Stimulated activated CD8-positive, alpha-beta memory T cell treated with anti-CD3 and anti-CD28 coated beads, Interleukin-2, amount 100 ng/mL, for 48 hours (primary cell): ENCODE measurements around the gene PRKCA.
"Not testable (repeated sequence)": the region's sequence is repeated elsewhere in the genome, so short reads cannot be mapped to it uniquely, and the experiment has no call there.

Experiments
- DNase-seq, 2 donors: peaks; one replicate each; pipeline ENCODE4 v3.0.0-alpha.2; 2020; ENCODE audit warnings: low read depth in 2 of 2

The PRKCA gene

DNA sequence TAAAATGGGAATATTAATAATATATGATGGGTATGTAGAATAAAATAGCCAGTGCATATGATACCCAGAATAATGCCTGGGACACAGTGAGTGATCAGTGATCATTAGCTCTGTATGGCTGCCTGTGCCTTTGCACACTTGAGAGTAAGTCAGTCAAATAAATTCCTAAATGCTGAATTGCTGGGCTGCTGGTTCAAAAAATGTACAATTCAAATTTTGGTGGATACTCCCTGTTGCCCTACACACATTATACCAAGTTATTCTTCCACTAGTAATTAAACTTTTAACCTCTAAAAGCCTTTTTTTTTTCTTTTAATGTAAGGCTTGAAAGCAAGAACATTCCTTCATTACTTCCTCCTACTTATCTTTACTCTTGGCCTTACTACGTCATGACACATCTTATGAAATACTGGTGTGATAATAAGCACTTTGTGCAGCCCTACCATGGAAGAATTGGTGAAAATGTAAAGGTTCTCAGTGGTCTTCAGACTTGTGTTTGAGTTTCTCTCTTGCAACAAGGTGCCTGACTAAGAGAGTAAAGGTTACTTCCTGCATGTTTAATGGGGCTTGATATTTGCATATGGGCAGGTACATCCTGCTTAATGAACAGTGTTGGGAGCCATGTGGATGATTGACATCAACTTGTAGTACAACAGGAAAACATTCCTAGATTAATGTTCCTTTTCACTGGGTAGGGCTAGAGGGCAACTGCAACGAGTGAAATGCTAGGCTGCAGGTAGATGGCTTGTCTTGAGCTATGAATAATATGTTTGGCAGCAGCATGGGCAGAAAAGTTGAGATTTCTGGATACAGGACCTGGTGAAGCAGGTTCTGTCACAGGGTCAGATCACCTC, 84.3 kb downstream of the PRKCA start:
- DNase-seq, result no peak

DNA sequence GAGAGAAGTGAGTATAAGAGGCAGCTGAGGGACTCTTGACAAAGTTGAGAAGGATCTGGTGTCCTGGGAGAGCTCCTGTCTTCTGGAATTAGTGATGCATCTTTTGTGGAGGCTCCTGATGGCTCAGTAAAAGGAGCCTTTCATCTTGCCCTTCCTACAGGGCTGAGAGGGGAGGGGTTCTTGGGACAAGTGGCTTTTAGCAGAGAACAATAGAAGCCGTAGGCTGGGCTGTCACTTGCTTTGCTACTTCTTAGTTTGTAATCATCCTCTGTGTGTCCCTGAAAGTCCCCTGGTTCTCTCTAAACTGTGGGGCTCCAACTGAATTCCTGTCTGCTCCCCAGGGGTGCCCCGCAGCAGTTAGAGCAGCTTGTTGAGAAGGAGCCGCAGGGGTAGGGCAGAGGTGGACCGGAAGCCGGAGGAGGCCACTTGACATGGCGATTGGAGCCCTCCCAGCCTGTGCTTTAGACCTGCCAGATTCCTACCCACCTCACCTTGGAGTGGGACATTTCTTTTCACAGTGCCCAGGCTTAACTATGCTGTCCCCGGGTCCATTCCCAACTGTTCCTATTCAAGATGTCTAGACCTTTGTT, 85.1 kb downstream of the PRKCA start:
- no peak for DNase-seq

DNA sequence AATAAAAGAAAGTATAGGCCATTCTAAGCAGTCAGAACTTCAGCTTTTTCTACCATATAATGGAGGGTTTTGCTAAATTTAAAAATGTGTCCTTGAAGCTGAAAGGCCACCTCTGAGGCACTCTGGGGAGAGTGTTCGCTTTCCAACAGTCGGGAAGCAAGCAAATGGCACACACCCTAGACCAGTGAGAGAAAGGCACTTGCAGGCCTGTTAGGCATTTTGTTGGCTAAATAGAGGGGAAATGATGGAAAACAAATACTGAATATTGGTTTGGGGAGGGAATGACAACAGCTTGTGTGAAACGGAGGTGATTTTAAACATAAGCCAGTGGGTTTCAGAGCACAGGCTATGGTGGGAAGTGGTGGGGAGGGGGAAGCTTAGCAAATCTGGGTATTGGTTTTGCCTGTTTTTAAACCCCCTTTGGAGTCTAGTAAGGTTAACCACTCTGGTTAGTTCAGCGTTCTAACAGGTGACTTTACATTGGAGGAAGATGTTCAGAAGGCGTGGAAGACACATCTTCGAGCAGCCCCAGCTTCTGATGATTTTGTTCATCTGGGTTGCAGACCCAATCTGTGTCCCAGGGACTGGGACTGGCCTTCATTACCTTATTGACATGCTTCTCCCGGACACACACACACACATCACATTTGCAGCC, 90.5 kb downstream of the PRKCA start:
- DNase-seq, result no peak

DNA sequence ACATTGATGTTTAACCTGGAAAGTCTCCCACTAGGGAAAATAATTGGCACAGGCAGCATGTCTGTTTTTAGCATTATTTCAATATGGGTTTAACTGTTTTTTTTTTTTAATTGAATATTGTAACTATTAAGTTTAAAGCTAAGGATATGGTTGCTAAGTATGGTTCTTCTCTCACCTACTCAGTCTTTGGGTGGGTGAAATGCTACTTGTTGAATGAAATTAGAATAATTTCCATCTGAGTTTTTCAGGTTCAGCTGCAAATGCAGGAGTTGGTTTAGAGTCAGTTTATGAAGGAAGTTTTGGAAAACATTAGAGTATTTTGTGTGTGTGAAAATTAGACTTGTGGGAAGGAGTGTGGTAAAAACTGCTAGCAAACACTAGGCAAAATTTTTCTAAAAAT, 93.5 kb downstream of the PRKCA start:
- no peak for DNase-seq

DNA sequence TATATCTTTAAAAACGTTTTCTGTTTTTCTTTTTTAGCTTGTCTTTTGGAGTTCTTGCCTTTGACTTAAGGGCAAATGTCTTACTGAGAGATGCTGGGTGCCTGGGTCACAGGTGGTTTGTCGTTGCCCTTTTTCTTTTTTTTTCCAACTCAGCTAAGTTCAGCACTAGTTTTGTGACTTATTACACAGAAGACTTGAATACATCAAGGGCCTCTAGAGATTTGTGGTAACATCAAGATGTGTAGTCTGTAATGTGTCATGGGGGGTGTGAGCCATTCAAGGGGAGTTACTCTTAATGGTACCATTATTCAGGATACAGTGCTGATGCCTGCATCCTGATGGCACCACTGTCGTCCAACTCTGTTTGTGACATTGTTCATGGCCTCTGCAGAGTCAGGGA, 95.1 kb downstream of the PRKCA start:
- no peak for DNase-seq

DNA sequence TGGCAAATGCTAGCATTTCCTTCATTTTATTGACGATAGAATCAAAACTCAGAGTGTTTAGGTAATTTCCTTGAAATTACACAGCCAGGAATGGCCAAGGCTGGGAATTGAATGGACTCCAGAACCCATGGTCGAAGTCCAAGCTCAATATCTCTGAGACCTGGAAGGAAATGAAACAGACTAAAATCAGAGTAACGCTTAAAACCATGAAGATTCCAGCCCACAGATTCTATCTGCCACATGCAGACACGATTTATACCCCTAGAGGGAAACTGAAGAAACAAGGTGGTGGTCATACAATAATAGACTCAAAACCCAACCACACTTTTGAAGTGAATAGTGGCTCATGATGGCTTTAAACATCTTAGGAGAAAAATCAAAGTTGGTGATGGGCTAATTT, 95.6 kb downstream of the PRKCA start:
- DNase-seq, result no peak

DNA sequence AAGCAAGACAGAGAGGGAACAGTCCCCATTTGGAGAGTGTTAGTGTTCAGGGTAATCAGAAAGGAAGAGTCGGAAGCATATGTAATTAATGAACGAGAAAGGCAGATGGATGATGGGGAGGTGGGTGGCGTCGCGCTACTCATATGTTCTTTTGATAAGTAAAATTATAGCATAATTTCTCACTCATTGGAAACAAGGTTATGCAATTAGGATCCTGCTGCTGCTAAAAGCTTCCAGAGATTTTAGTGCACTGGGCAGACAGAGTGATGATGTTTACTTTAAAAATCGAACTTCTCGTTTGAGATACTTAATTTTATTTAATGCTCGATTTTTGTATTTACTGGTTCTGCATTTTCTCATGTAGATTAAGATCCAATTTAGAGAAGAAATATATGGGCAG, 96.2 kb downstream of the PRKCA start:
- DNase-seq, result no peak

DNA sequence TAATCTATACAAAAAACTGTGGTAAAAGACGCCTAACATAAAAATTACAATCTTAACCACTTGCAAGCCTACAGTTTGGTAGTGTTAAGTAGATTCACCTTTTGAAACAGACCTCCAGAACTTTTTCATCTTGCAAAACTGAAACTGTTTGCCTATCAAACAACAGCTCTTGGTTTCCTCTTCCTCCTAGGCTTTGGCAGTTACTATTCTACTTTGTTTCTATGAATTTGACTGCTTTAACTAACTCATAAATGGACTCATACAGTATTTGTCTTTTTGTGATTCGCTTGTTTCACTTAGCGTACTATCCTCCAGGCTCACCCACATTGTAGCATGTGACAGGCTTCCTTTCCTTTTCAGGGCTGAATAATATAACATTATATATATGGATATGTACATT, 97.0 kb downstream of the PRKCA start:
- no peak for DNase-seq

DNA sequence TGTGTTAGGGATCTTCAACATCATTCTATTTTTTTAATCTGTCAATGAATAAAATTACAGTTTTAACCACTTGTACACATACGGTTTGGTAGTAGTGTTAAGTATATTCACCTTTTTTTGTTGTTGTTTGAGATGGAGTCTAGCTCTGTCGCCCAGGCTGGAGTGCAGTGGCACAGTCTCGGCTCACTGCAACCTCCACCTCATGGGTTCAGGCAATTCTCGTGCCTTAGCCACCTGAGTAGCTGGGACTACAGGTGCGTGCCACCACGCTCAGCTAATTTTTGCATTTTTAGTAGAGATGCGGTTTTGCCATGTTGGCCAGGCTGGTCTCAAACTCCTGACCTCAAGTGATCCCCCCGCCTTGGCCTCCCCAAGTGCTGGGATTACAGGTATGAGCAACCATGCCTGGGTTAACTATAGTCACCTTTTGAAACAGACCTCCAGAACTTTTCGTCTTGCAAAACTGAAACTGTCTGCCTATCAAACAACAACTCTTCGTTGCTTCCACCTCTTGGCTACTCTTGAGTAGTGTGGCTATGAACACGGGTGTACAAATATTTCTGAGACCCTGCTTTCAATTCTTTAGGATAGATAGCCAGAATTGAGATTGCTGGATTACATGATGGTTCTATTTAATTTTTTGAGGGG, 97.8 kb downstream of the PRKCA start:
- not testable (repeated sequence) for DNase-seq

DNA sequence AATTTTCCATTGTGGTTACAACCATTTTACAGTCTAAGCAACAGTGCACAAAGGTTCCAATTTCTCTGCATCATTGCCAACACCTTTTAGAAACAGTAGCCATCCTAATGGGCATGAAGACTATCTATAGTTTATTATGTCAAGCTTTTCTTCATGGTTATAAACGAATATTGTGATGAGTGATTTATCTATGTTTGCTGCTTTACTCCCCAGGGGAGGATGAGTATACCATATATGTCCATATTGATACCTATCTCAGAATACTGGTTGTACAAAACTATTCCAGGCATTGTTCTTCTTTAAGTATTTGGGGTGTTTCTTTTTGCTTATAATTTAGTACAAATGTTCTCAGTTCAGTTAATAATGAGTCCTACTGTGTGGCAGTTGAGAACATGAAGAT, 98.3 kb downstream of the PRKCA start:
- DNase-seq, result no peak

DNA sequence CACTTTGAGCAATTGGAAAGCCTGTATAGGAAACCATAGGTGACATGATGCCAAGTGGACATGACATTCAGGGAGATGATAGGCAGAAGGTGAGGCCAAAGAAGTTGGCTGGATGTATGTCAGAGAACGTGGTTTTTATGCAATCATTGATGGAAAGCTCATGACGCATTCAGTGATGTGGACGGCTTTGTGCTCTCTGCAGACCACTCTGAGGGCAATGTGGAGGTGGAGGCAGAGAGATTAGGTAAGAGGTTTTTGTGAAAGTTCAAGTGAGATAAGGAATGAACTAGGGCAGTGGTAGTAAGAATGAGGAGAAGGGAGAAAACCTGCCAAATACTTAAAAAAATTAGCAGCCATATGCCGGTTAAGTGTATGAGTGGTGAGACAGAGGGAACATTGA, 99.0 kb downstream of the PRKCA start:
- no peak for DNase-seq

DNA sequence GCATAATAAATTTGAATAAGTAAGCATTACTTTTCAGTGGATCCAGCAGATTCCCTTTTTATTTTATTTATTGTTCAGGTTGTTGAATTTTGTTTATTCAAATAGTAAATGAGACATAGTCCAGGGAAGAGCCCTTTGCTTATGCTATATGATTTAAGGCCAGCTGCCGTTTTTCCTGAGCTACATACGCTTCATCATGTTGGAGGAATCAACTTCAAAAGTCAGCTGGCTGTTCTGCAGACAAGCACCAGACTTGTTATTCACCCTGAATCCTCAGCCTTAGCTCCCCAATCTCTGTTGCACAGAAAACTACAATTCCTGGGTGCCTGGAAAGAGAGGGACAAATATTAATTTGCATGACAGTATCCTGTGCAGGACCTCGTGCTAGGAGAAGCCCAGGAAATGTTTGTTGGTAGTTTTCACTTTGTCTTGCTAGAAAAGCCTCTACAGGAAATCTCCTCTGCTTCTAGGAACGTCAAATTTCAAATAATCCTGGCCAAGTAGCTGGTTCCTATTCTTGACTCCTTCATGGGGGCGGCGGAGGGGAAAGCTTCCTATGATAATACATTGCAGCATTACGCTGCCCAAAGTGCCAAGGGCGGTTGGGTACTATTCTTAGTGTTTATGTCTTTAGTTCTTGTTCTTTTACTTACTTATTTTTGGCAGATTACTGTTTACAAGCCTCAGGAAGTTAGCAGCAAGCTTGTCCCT, 101.6 kb downstream of the PRKCA start:
- DNase-seq, result no peak

DNA sequence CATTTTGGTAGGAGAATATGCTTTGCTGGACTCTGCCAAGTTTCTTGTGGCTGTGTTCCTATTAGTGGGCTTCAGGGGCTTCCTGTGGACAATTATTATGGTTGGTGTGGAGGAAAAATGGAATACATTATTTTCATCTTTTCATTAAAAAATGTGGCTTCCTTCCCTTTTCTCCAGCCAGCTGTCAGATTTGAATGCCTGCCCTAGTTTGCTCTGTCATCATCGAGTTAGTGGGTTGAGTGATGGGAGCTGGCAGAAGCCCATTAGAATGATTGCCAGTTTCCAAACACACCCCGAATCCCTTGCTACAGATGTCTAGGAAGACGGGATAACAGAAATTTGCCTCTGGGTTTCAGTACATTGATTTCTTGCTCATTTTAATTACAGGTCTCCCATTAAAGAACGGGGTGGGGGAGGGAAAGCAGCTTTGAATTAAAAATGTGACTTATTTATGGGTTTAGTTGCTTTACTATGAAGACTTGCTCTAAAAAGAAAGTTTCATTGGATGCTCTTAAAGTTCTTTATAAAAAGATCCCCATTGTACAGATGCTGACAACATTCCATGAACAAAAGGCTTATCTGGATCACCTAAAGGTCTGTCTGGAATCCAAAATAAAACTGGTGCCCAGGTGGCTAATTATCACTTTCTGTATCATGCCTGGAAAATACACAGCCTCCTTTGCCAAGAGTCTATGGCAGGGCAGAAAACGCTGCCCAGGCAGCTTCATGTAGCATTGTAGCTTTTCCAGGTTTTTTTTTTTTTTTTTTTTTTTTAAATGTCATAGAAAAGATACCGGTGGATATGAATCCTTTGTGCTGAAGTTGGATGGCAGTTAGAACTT, 103.6 kb downstream of the PRKCA start:
- DNase-seq, result no peak

DNA sequence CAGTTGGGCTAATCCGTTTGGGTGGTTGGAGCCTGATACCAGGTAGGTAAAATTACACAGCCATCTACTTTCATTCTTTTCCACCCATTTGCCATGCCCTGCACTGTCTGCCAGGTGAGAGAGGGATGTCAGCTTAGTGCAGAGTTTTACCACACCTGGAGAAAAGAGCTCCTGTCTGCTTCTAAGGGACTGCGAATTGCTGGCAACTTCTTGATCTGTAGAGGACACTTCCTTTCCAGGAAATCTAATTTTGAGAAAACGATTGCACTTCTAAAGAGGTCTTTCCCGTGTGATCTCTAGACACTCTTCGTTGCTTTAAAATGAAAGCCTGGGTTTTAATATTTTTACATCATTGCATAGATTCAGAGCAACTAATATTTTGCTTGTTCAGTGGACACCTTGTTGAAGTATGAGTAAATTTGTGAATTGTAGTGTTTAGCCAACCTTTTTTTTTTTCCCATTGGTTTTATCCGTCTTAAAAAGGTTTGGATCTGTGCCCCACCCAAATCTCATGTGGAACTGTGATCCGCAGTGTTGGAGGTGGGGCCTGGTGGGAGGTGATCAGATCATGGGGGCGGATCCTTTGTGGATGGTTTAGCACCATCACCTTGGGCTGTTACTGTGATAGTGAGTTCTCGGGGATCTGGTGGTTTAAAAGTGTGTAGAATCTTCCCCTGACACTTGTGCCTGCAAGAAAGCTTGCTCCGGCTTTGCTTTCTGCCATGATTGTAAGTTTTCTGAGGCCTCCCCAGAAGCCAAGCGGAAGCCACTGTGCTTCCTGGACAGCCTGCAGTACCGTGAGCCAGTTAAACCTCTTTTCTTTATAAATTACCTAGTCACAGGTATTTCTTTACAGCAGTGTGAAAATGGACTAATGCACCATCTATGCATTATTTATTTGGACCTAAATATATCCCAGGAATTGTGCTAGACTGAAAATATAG, 104.6 kb downstream of the PRKCA start:
- DNase-seq, result no peak

DNA sequence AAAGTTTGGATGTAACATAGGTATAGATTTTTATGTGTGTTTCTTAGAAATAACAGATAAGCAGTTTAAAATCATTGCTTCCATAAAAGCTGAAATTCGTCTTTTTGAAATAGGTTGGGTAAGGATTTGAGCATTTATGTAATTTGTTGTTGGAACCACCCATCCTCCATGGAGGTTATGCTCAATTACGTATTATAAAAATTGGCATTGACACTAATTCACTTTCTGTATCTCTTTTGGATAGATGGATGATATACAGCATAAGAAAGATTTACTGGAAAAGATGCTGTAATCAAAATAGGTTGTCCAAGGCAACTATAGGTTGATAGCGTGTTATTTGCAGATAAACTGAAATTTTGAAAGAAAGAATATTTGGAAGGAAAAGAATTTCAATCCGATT, 105.5 kb downstream of the PRKCA start:
- DNase-seq, result no peak

DNA sequence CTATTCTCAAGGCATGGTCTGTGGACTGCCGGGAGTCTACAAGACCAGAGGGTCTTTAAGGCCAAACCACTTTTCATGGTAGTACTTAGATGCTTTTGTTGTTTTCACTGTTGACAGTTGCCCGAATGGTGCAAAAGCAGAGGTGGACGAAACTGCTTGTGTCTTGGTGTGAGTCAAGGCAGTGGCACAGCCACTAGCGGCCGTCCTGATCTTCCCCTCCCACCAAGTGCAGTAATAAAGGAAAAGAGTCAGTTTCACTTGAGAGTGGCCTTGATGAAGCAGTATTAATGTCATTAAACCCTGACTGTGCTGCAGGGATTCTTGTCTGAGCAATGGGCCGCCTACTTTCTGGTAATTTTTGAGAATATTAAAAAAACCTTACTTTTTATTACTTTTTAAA, 109.1 kb downstream of the PRKCA start:
- no peak for DNase-seq

DNA sequence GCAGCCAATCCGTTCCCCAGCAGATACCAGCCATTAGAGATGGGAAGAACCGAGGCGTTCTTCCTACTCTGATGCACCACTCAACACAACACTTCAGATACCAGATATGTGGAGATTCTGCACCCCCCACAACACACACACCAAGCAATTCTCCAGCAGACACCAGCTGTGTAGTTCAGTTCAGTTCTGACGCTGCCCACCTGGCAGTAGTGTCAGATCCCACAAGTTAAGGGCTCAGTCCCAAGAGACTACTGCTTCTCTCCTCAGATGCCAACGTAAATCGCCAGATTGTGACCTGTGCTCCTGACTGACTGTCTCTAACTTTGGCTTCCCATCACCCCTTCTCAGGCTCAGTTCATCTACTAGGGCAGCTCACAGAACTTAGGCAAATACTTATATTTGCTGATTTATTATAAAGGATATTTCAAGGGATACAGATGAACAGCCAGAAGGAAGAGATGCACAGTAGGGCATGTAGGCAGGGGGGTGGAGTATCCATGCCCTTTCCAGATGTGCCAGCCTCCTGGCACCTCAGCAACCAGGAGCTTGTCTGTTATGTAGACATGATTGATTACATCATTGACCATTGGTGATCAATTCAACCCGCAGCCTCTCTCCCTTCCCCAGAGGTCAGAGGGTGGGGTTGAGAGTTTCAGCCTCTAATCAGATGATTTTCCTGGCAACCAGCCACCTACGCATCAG, 110.6 kb downstream of the PRKCA start:
- no peak for DNase-seq

DNA sequence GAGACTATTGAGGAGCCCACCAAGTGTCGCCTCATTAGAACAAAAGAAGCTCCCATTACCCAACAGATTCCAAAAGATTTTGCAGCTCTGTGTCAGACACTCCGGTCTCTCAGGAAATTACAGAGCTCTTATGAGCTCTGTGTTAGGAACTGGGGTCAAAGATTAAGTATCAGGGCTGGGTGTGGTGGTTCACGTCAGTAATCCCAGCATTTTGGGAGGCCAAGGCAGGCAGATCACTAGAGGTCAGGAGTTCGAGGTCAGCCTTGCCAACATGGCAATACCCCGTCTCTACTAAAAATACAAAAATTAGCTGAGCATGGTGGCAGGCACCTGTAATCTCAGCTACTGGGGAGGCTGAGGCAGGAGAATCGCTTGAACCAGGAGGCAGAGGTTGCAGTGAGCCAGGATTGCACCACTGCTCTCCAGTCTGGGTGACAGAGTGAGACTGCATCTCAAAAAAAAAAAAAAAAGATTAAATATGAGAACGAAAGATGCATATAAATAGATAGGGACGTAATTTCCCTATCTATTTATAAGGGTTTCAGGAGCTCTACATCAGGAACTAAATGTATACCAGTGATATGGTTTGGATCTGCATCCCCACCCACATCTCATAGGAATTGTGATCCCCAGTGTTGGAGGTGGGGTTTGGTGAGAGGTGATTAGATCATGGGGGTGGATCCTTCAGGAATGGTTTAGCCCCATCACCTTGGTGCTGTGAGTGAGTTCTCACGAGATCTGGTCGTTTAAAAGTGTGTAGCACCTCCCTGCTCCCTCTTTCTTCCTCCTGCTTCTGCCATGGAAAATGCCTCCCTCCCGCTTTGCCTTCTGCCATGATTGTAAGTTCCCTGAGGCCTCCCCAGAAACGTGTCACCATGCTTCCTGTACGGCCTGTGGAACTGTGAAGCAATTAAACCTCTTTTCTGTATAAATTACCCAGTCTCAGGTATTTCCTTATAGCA, 111.4 kb downstream of the PRKCA start:
- no peak for DNase-seq
